Coronary artery (tissue), 2 donors: ENCODE measurements around the gene PRLH.

Experiments used
- DNase-seq: peaks from one replicate; pipeline ENCODE4 v3.0.0-alpha.2; 2017; ENCODE audit warnings: low spot score
- H3K27ac ChIP-seq, 2 donors: fragments of 200-600 bp; sonication (generic); one replicate each; pipeline ENCODE4 v1.5.1; 2016 to 2019
- H3K4me3 ChIP-seq: fragments of 200-600 bp; sonication (generic); 2 replicates; pipeline ENCODE4 v1.5.1; 2016; ENCODE audit warnings: mild to moderate bottlenecking, moderate library complexity
- TF ChIP-seq, protein P1 (sequence below): fragments of 200-600 bp; sonication (generic); IDR thresholded peaks from one replicate; pipeline ENCODE4 v1.5.1; 2019; ENCODE audit warnings: antibody characterized with exemption

The PRLH gene

DNA sequence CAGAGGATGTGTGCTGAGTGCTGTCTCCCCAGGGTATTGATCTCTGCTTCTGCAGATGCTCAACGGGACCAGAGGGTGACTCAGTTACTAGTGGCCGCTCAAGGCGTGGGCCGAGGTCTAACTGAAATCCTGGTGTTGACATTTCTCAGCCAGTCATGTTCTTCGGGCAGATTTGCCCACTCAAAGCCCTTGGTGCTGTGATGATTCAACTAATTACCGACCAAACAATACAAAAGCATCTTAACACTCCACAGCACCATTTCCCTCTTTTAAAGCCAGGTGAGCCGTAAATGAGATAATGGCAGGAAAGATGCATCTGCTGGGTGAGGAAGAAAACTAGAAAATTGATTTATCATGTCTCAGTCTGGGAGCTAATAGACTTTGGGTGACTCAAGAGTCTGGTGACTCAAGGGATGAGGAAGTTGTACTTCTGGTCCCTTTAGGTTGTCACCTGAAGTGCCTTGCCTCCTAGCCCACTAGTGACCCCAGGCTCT, 32.7 kb upstream of the PRLH start:
- TF ChIP-seq, protein P1, sequence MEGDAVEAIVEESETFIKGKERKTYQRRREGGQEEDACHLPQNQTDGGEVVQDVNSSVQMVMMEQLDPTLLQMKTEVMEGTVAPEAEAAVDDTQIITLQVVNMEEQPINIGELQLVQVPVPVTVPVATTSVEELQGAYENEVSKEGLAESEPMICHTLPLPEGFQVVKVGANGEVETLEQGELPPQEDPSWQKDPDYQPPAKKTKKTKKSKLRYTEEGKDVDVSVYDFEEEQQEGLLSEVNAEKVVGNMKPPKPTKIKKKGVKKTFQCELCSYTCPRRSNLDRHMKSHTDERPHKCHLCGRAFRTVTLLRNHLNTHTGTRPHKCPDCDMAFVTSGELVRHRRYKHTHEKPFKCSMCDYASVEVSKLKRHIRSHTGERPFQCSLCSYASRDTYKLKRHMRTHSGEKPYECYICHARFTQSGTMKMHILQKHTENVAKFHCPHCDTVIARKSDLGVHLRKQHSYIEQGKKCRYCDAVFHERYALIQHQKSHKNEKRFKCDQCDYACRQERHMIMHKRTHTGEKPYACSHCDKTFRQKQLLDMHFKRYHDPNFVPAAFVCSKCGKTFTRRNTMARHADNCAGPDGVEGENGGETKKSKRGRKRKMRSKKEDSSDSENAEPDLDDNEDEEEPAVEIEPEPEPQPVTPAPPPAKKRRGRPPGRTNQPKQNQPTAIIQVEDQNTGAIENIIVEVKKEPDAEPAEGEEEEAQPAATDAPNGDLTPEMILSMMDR, result no peak
- H3K27ac ChIP-seq, result no peak overlapping the region

DNA sequence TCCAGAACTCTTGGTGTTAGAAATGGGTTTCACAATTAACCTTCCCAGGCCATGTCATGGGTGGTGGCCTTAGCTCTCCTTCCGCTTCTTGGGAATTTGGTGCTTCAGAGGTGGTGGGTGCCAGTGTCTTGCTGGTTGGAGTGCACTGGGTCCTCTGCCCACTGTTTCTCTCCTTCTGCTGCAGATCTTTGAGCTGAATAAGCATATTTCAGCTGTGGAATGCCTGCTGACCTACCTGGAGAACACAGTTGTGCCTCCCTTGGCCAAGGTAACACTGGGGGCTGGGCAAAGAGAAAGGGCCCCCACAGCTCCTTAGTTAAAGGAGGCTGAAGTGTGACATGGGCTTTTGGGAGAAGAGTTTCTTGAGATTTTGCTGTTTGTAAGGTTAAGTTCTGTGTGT, 32.0 kb upstream of the PRLH start:
- TF ChIP-seq, protein P1, result no peak
- no peak overlapping the region for H3K4me3 ChIP-seq
- H3K27ac ChIP-seq, result no peak overlapping the region
- no peak for DNase-seq

More for the DNA sequence above, 32.7 kb upstream of the PRLH start:
- DNase-seq, result no peak
- no peak overlapping the region for H3K4me3 ChIP-seq

DNA sequence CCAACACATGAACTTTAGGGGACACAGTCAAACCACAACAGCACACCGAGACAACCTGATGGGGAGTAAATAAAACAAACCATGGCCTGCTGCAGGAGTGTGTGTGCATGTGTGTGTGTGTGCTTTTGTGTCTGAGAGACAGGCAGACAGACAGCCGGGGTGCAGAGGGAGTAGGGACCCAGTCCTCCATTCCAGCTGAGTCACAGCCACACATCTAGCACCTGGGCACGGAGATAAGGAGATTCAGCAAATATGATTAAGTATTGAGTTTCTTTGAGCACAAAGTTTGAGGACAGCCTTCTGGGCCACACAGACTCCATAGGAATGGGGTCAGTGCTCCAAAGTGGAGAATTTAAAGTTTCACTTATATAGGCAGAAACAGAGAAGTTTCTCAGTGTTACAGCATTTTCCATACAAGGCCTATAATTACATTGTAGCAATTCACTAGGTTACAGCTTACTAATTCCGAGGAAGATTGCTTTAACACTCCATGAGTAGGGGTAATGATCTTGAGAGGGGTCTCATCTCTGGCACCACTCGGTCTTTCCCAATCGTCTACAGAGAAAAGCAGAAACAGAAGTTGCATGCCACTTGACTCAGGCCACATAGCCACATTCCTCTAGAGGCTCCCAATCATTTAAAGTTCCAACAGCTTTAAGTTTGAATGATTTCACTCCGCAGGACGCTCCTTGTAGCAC, 30.8 kb upstream of the PRLH start:
- no peak overlapping the region for H3K27ac ChIP-seq
- H3K4me3 ChIP-seq, result no peak overlapping the region
- TF ChIP-seq, protein P1, result no peak
- no peak for DNase-seq

DNA sequence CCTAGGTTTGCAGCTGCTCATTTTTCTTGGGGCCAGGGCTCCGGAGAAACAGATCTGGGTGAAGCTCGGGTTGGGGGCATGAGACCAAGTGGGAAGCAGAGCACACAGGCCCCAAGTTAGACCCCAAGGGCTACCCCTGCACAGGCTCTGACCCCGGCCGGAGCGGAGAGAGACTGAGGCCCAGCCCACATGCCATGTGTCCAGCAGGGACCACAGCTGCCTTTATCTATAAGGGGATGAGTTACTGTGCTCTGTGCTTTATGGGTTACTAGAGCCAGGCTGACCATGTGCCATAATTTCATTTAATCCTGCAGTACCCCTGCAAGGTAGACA, 30.3 kb upstream of the PRLH start:
- Histone ChIP-seq H3K4me3 (no peak overlapping the region), H3K27ac (no peak overlapping the region)
- TF ChIP-seq, protein P1, result no peak
- no peak for DNase-seq

DNA sequence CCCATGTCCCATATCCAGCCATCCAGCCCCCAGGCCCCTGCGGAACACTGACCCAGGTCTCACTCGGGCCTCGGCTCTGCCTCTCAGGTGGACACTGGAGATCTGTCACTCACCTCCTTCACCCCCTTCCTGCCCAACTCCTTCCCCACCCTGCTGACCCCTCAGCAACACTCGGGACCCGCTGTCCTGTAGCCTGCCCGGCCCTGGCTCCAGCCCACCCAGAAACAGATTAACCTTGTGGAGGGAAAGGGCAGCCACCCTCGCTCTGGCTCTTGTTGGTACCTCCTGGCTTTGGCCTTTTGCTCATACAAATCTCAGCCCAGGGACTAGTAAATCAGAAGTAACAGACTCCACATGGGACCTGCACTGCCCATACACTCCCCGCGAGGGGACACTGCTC, 29.8 kb upstream of the PRLH start:
- no peak overlapping the region for H3K4me3 ChIP-seq
- H3K27ac ChIP-seq, result no peak overlapping the region
- no peak for DNase-seq
- TF ChIP-seq, protein P1, result no peak

DNA sequence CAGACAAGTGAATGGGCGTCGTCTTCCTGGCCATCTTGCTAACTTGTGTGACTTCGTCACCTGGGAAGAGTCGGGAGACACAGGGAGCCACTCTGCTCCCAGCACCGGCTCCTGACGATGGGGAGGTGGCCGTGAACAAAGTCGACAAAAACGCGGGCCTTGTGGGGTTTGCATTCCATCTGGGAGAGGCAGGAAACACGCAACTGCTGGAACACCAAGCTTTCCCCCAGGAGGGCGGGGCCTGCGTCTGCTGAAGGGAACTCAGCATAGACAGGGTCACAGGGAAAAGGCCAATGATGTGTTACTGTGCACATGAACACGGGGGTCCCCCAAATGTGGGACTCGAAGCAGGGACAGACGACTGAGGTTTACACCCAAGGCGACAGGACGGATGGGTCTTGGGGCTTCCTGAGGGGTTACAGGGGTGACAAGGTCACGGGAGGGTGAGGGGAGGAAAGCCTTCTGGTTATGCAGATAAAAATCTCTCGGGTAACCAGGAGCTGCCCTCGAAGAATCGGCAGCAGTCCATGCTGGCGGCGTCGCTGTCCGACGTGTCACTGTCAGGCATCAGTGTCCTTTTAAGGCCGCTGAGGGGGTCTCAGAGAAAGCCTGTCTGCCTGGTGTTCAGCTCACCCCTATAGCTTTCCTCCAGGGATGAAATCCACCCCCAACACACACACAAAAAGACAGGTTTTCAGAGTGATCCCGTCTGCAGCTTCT, 28.2 kb upstream of the PRLH start:
- TF ChIP-seq, protein P1, result no peak
- DNase-seq, result no peak
- Histone ChIP-seq H3K4me3 (no peak overlapping the region), H3K27ac (no peak overlapping the region)

DNA sequence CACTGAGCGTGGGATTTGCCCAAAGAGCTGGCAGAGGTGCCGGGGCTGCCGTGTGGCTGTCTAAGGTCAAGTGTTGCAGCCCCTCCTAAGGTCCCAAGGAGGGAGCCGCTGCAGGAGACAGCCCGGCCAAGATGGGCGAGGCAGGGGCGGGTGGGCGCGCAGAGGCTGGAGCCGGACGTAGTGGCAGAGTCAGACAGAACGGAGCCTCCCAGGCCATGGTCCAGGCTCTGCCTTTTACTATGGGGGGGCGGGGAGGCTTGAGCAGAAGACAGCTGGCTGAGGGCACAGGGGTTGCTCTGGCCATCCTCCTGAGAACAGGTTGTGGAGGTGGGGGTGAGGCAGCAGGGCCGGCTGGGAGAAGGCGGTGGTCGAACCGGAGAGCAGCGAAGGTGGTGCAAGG, 27.5 kb upstream of the PRLH start:
- no peak for DNase-seq
- TF ChIP-seq, protein P1, result no peak
- no peak overlapping the region for H3K27ac ChIP-seq
- H3K4me3 ChIP-seq, result no peak overlapping the region
